ENCODE results near the gene CAMTA1.
A peak's percentile ranks its signal among the peaks of the same experiment; 100 is the strongest.

CAMTA1 gene

DNA sequence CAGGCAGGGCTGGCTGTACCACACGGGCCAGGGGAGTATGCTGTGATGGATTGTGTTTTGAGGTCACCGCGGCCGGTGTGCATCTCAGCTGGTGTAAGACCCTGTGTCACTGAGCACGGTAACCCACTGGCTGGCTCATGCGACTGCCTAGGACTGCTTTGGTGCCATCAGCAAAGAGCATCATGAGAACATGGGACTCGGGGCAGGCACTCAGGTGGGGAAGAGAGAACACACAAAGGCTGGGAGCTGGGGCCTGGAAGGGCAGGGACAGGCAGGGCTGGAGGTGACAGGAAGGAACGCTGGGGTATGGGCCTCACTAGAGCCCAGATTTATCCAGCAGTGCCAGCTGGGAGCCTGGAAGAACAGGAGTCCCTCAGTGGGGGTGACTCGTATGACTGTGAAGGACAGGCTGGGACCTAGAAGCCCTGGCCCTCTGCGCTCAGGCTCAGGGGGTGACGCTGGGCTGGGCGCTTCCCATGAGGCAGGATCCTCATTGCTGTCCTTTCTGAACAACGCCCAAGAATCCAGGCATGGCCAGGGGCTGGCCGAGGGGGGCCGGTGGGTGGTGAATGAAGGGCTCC lies 775.4 kb downstream of the CAMTA1 start:
- no peak for TF ChIP-seq TSHZ2 (CRISPR knock-in tag; IDR thresholded peaks at IDR 0.05)
- ATAC-seq = no peak

DNA sequence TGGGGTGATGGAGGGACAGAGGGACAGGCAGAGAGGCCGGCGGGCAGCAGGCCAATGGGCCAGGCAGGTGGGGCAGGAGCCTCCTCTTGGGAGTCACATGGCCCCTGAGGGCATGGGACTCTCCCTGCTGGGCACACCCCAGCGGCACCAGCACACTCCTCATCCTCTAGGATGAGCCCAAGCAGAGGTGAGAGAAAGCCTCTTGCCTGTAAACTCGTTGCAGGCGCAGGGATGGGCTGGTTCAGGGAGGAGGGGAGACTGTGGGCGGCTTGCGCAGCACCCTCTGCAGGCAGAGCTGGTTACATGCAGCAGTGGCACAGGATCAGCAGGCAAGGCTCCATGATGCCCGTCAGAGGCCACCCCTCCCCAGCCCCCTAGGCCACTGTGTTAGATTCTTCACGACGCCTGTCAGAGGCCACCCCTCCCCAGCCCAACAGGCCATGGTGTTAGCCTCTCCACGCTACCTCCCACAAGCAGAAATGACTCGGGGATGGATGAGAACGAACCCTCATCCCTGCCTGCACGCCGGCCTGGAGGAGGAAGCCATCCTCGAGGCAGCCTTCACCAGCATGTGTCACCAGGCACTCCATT lies 776.2 kb downstream of the CAMTA1 start:
- TF ChIP-seq ZC3H10 (CRISPR knock-in tag; IDR thresholded peaks at IDR 0.05) (no peak), PATZ1 (CRISPR knock-in tag; IDR thresholded peaks at IDR 0.05; ENCODE audit: borderline replicate concordance) (no peak), ZFP30 (CRISPR knock-in tag; IDR thresholded peaks at IDR 0.05) (no peak), ZFP3 (CRISPR knock-in tag; IDR thresholded peaks at IDR 0.05) (no peak), ISL1 (CRISPR knock-in tag; IDR thresholded peaks at IDR 0.05) (no peak), ZNF8 (CRISPR knock-in tag; IDR thresholded peaks at IDR 0.05) (no peak)
- TF ChIP-seq, protein P1, sequence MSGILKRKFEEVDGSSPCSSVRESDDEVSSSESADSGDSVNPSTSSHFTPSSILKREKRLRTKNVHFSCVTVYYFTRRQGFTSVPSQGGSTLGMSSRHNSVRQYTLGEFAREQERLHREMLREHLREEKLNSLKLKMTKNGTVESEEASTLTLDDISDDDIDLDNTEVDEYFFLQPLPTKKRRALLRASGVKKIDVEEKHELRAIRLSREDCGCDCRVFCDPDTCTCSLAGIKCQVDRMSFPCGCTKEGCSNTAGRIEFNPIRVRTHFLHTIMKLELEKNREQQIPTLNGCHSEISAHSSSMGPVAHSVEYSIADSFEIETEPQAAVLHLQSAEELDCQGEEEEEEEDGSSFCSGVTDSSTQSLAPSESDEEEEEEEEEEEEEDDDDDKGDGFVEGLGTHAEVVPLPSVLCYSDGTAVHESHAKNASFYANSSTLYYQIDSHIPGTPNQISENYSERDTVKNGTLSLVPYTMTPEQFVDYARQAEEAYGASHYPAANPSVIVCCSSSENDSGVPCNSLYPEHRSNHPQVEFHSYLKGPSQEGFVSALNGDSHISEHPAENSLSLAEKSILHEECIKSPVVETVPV (CRISPR knock-in tag; IDR thresholded peaks at IDR 0.05) = no peak
- peak; percentile 73 for ATAC-seq

DNA sequence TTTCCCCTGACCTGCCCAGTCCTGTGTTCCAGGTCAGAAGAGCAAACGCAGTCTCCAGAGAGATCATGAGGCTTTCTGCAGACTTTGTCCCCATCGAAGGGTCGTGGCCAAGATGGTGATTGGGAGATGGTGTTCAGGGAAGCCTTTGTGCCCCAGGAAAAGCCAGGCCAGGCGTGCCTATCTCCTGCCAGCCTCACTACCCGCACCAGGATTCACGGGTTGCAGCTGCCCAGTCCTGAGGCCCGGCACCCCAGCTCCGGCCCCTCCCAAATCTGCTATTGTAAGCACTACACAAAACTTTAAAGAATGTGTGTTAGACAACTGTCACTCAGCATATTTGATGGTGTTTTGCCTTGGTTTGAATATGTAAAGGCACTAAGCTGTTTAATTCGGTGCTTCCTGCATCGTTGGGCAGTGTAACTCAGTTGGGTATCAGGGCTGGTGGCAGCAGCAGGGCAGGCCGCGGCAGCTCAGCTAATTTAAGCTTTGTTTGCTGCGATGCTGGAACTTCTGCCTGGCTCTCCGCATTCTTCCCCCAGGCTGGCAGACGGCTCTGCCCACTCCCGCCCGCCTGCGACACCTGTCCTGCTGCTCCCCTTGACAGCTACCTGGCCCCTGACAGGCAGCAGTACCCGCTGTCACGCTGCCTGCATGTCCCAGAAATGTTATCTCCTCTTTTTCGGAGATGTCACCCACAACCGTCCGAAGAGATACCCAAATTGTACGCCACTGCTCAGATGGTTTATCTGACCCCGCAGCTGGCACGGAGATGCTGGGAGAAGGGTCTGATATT lies 776.9 kb downstream of the CAMTA1 start:
- no peak for ATAC-seq
- no peak for TF ChIP-seq ZC3H10 (CRISPR knock-in tag; IDR thresholded peaks at IDR 0.05)
- TF ChIP-seq TSHZ2 (CRISPR knock-in tag; IDR thresholded peaks at IDR 0.05) = no peak
- no peak for TF ChIP-seq ISL1 (CRISPR knock-in tag; IDR thresholded peaks at IDR 0.05)
- no peak for TF ChIP-seq CSDC2 (CRISPR knock-in tag; IDR thresholded peaks at IDR 0.05)
- TF ChIP-seq SNAI2 (CRISPR knock-in tag; IDR thresholded peaks at IDR 0.05) = no peak
- TF ChIP-seq ZFP3 (CRISPR knock-in tag; IDR thresholded peaks at IDR 0.05) = no peak
- no peak for TF ChIP-seq RARB (CRISPR knock-in tag; IDR thresholded peaks at IDR 0.05)
- TF ChIP-seq OSR1 (CRISPR knock-in tag; IDR thresholded peaks at IDR 0.05) = no peak
- TF ChIP-seq ZNF565 (CRISPR knock-in tag; conservative IDR thresholded peaks at IDR 0.05; ENCODE audit: low read depth) = no peak
- TF ChIP-seq ZNF8 (CRISPR knock-in tag; IDR thresholded peaks at IDR 0.05) = no peak
- TF ChIP-seq ARNTL (CRISPR knock-in tag; IDR thresholded peaks at IDR 0.05; ENCODE audit: borderline replicate concordance, low read depth) = no peak
- no peak for TF ChIP-seq ZNF70 (CRISPR knock-in tag; IDR thresholded peaks at IDR 0.05)

DNA sequence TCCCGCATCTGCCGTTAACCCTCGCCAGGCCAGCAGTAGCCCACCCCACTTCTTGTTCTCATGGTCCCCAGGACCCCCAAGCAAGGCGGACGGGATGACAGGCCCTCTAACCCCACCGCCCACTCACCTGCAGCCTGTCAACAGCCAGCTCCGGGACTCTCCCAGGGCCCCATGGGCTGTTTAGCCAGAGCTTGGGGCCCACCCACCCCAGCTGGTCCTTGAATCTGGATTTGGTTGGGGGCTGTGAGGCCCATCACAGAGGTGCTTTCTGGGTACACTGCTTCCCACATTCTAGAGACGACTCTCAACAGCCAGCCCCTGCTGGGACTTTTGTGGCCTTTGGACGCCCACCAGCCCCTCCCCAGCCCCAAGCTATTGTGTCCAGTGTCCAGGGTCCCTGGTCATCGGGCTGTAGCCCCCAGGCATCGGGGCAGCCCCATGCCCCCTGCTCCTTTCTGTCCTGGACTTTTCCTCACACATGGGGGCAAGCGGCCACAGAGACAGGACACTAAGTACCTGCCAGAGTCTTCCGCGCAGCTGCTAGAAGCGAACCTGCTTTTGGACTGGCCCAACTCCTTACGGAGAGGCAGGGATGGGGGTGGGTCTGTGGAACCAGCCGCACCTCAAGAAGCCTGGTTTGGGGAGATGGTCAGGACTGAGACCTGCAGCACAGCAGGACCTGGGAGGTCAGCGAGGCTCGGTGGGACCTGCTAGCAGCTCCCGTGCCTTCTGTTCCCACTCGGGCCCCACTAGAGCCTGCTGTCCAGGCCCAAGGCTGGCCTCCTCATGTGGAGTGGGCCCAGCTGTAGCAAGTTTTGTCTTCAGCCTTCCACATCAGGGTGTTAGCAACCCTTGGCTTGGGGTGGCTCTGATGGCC lies 777.7 kb downstream of the CAMTA1 start:
- no peak for ATAC-seq
- TF ChIP-seq PATZ1 (CRISPR knock-in tag; IDR thresholded peaks at IDR 0.05; ENCODE audit: borderline replicate concordance) (no peak), ZC3H10 (CRISPR knock-in tag; IDR thresholded peaks at IDR 0.05) (no peak), PPARA (CRISPR knock-in tag; IDR thresholded peaks at IDR 0.05; ENCODE audit: borderline replicate concordance) (no peak), ESRRG (CRISPR knock-in tag; IDR thresholded peaks at IDR 0.05) (no peak), SNAI2 (CRISPR knock-in tag; IDR thresholded peaks at IDR 0.05) (no peak), CREB5 (CRISPR knock-in tag; IDR thresholded peaks at IDR 0.05; ENCODE audit: low read depth) (no peak), ZNF70 (CRISPR knock-in tag; IDR thresholded peaks at IDR 0.05) (no peak), TCF4 (CRISPR knock-in tag; IDR thresholded peaks at IDR 0.05; ENCODE audit: borderline replicate concordance) (no peak)
